Fibroblast of villous mesenchyme (primary cell): ENCODE measurements around the gene GNGT2. TPM values are rescaled to one million over a fixed set of nuclear protein-coding genes. Genes with fewer than 3 reads are reported as not detected.

Experiments used
- DNase-seq: peaks from one replicate; pipeline ENCODE4 v3.0.0-alpha.2; 2010; ENCODE audit warnings: low read depth
- H3K4me3 ChIP-seq: 2 replicates; pipeline ENCODE4 v1.5.1; 2011; ENCODE audit warnings: low read depth, mild to moderate bottlenecking, low read length
- CTCF ChIP-seq: IDR thresholded peaks from 2 replicates; pipeline ENCODE4 v1.5.1; 2012; ENCODE audit warnings: low read depth, mild to moderate bottlenecking, low read length; ENCODE audit not compliant: insufficient read depth
- total RNA-seq: library from RNA; depleted of rRNA; stranded (reverse); fragments of >200 nt; gene quantifications from 2 replicates; pipeline ENCODE4 v1.2.3, GENCODE V29; 2012

GNGT2 gene
- total RNA-seq, 1 donor: not detected

GRCh38 chr17:49156256-49156655, 54.1 kb downstream of the GNGT2 start:
- H3K4me3 ChIP-seq: no peak overlapping the region
- TF ChIP-seq CTCF: no peak
- no peak for DNase-seq

Other genes starting within 250 kb of the GNGT2 start
- gene GIP, start 242.0 kb downstream of the GNGT2 start, total RNA-seq: not detected in 2 replicates
- gene IGF2BP1, start 213.2 kb downstream of the GNGT2 start, total RNA-seq: 2.6 and 6.4 TPM in 2 replicates
- under 0.01 TPM in 2 replicates for gene B4GALNT2, start 77.8 kb downstream of the GNGT2 start, total RNA-seq
- 0.64 and 1.7 TPM in 2 replicates for gene ABI3, start 133 bp upstream of the GNGT2 start, total RNA-seq
- under 0.01 and 0.32 TPM in 2 replicates for gene PHOSPHO1, start 20.2 kb upstream of the GNGT2 start, total RNA-seq
- 20.6 and 24.6 TPM in 2 replicates for gene ZNF652, start 151.7 kb upstream of the GNGT2 start, total RNA-seq
- gene PHB1, start 204.3 kb upstream of the GNGT2 start, total RNA-seq: 93.4 and 117 TPM in 2 replicates